Hindlimb muscle (tissue), 1 donor: Measurements from ENCODE around the gene SYT5. TPM values are rescaled to one million over a fixed set of nuclear protein-coding genes. Genes with fewer than 3 reads are reported as not detected.
"Not testable (repeated sequence)": the region's sequence is repeated elsewhere in the genome, so short reads cannot be mapped to it uniquely, and the experiment has no call there.

Experiments used
- DNase-seq: peaks from one replicate; pipeline ENCODE4 v3.0.0-alpha.2; 2013
- polyA plus RNA-seq: library from polyadenylated mRNA; unstranded; fragments of 120-200 nt; gene quantifications from one replicate; pipeline ENCODE4 v1.2.1, GENCODE V29; 2013; ENCODE audit not compliant: insufficient read length

SYT5 gene
- polyA plus RNA-seq, 1 donor: 0.13 TPM

DNA sequence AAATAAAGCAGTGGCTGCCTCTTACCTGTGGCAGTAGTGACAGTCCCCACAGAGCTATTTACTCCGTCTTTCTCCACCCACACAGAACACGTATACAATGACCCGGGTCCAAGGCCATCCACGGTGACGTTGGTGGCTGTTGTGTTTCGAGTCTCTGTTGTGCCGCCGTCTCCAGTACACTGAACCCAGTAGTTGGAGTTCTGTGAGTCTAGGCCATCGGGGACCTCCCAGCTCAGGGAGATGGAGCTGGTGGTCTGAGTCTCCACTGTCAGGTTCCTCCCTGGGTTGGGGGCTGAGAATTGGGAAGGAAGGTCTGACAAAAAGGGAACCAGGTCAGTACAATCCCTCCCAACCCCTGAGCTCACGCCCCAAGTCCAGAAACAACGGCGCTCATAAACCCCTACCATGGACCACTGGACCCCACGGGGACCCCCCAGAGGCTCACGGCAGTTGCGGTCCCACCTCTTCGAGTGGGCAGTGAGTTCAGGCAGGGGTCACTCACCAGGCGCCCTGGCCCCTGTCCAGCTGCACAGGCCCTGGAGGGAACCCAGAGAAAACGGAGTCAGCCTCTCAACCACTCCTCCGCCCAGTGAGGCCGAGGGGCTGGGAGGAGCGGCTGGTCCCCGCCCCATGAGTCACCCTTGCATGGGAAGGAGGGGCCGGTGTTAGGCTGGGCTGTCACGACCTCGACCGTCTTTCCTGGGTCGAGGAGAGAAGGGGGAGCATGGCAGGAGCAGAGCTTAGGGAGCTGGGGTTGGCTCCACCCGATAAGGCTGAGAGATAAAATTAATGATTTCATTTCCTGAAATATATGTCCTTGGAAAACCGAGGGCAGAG, 26.8 kb upstream of the SYT5 start:
- peak; percentile 43 for DNase-seq

DNA sequence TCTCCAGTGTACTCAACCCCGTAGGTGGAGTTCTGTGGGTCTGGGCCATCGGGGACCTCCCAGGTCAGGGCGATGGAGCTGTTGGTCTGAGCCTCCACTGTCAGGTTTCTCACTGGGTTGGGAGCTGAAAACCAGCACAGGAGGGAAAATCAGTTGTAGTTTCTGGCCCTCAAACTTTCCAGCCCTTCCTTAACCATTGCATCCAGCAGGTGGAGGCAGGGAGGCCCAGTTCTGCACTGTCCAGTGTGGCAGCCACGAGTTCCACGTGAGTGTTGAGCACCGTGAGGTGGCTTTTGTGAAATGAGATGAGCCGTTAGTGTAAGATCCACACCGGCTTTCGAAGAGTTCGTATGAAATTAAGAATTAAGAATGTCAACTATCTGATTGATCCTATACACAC, 22.1 kb upstream of the SYT5 start:
- not testable (repeated sequence) for DNase-seq

DNA sequence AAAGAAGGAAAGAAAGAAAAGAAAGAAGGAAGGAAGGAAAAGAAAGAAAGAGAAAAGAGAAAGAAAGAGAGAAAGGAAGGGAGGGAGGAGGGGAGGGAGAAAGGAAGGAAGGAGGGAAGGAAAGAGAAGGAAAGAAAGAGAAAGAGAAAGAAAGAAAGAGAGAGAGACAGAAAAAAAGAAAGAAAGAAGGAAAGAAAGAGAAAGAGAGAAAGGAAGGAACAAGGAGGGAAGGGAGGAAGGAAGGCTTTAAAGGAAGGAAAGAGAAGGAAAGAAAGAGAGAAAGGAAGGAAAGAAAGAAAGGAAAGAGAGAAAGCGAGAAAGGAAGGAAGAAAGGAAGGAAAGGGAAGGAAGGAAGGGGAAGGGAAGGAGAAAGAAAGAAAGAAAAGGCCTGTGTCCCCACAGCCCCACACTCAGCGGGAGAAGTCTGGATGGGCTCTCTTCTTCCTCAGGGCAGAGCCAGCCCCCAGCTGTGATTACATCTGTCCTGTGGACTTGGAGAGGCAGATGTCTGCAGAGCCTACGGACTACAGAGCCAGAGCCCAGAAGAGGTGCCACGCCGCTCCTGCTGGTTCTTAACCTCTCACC, 19.6 kb upstream of the SYT5 start:
- no peak for DNase-seq

DNA sequence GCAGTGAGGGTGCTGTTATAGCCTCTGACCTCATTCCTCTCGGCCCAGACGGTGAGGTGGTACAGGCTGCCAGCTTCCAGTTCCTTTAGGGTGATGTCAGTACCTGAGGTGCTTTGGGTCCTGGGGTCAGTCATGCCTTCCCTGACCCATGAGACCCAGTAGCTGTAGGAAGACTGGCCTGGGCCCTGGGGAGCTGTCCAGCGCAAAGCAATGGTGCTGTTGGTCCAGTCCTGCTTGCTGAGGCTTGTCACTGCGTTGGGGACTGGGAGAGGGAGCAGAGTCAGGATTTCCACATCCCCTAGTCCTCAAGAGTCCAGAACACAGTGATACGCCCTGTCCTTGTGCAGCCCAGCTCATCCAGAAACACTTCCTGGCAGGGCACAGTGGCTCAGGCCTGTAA, 18.6 kb upstream of the SYT5 start:
- no peak for DNase-seq

DNA sequence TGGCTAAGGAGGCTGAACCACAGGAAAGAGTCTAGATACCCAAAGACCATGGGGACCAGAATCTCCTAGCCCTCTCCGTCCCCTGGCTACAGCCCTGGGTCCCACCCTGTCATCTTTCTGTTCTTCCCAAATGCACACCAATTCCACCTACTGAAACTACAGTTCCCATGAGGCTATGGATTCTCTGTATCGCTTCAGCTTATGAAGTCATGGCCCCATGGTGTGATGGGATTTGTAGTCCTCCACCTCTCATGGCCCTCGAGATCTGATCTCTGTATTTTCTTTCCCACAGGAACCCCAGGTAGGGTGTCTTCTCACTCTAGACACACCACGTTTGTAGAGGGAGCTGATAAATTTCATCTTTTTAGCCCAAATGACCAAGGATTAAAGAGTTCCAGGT, 17.4 kb upstream of the SYT5 start:
- DNase-seq: no peak

DNA sequence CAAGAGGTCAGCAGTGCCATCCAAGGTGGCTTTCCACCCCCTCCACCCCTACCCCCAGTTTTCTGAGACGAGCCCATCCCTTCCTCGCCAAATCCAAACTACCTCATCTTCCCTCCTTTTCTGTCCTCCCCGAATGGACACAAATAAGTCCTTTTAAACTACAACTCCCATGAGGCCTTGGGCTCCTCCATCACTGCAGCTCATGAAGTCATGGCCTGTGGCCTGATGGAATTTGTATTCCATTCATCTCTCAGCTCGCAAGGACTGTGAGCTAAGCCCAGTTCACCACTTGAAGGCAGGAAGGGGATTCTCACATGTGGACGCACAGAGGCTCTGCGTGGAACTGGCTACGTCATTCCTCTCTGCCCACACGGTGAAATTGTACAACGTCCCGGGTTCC, 16.7 kb upstream of the SYT5 start:
- no peak for DNase-seq

DNA sequence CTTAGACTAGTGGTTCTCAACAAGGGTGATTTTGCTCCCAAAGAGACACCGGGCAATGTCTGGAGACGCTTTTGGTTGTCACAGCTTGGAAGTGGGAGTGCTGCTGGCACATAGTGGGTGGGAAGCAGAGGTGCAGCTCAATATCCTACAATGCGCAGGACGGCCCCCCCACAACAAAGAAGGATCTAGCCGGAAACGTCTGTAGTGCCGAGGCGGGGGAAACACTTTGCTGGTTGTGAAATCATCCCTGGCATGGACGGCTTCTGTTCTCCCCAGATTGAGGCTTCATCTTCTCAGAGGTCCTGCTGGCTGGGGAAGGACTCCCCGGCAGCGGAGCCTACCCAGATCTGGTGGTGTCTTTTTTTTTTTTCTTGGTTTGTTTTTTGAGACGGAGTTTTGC, 13.4 kb upstream of the SYT5 start:
- DNase-seq: no peak

DNA sequence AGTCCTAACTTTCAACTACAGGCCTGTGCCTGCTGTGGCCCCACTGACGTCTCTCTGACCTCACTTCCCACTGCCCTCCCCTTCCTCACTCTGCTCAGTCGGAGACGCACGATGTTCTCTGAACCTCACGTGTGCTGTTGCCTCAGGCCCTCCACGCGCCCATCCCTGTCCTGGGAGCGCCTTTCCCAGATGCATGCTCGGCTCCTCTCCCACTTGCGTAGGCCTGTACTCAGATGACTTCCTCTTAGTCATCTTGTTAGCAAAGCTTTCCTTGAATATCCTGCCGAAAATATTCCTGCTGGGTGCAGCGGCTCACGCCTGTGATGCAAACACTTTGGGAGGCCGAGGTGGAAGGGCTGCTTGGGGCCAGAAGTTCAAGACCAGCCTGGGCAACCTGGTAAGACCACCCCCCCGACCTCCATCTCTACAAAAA, 9.3 kb upstream of the SYT5 start:
- no peak for DNase-seq

DNA sequence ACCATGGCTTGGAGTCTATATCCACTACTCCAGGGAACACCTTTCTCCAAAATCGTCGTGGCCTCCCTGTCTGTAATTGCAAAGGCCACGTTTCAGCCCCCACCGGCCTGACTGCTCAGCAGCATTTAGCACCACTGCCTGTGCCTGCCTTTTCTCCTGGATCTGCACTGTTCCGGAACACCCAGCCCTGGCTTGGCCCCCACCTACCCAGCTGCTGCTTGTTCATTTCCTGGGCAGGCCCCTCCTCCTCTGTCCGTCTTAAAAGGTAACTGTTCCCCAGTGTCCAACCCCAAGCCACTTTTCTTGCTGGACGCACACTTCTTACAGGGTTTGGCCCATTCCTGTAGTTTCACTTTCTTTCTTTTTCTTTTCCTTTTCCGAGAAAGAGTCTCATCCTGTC, 8.5 kb upstream of the SYT5 start:
- no peak for DNase-seq

DNA sequence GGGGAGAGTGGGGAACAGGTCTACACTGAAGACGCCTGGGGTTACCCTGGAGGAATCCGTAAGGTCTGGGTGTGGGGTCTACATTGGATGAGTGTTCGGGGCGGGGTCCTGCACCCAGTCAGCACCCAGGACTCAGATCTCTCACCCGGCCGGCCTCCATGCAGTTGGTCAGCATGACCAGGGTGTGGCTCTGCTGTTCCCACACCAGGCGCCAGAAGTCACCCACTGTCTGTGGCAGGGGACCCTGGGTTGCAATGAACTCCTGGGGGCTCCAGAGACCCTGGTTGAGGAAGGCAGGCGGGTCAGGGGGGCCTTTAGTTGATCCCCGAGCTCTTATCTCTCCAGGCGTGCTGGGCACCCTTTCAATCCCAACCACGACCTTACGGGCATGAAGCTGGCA, 6.0 kb upstream of the SYT5 start:
- DNase-seq: no peak

DNA sequence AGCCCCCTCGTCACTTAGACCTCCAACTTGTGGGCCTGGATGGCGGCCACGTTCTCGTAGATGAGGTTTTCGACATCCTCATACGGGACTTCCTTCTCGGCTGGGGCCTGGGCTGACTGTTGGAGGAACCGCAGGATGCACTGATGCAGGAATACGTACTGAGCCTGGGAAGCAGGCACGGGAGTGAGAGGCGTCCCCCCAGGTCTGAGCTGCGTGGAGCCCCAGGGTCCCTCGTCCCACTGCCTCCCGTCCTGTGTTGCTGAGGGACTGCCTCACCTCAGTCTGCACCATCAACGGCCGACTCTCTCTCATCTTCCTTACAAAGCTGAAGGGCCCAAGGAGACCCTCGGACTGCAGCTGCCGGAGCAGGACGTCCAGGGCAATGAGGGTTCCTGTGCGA, 1.7 kb upstream of the SYT5 start:
- DNase-seq: no peak

DNA sequence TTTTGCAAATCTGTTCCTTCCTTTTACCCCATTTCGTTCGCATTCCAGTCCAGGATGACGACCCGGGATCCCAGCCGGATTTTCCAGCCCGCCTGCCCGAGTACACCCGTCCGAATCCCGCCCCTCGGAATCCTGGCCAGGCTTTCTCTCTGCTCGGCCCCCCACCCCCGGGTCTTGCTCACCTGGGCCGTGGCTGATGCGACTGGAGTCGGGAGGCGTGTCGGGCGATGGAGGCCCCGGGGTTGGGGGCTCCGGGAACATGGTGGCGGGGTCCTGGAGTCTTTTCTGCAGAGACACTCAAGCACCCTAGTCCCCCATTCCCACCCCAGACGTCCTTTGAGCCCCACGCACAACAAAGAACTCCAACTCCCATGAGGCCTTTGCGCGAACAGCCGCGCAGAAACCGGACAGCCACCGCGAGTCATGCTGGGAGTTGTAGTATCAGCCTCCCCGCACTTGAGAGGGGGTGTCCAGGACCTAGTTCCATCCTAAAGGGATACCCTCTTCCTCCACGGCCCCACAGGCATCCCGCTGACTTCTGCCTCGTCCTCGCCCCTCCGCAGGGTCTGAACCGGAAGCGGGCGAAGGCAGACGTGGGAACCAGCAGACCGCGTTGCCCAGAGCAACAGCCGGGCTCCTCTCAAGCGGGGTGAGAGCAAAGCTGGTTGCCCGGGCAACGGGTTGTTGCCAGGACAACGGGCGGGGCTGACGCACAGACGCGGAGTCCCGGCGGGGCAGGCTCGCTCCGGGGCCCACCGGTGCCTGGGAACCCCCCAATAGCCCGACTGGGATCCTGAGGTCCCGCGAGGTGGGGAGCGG, 1.1 kb downstream of the SYT5 start:
- peak; percentile 48 for DNase-seq

DNA sequence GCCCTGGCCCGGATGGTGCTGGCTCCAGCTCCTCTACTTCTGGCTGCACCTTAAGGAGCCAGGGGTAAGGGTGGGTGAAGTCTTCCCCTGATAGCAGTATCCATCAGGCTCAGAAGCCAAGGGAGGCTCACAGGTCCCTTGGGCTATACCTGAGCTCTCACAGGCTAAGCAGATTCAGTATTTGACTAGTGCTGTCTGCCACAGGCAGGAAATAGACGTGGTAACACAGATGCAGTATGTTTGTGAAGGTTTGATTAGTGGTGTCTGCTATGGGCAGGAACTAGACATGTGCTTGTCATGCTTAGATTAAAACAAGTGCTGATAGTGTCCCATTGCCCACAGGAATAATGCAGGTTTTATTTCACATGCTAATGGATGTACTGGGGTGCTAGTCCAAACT, 4.0 kb downstream of the SYT5 start:
- no peak for DNase-seq

DNA sequence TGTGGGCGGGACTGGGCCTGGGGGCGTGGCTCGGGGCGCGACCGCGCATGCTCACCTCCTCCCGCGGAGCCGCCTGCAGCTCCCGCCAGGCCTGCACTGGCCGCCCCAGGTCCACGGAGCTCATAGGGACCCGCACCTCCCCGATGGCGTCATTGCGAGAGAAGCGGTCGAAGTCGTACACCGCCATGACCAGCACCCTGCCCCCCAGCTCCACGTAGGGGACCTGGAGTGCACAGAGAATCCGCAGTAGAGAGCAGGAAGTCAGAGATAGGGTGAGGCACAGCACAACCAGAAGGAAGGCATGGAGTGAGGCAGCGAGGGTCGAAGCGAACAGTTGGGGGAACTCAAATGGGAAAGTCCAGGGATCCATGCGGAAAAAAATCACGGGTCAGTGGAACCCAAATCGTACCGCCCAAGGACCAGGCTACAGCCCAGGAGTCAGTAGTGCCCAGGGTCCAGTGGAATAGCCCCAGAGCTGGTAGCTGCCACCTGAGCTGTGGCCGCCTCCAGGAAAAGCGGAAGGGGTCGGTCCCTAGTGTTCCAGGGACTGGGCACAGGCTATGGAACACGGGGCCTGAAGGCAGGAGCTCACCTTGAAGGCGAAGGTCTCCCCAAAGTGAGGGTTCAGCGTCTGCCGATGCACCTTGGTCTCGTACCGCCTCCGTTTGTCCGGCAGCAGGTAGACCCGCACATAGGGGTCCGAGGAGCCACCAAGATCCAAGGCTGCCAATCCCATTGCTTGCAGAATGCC, 4.8 kb downstream of the SYT5 start:
- DNase-seq: no peak

DNA sequence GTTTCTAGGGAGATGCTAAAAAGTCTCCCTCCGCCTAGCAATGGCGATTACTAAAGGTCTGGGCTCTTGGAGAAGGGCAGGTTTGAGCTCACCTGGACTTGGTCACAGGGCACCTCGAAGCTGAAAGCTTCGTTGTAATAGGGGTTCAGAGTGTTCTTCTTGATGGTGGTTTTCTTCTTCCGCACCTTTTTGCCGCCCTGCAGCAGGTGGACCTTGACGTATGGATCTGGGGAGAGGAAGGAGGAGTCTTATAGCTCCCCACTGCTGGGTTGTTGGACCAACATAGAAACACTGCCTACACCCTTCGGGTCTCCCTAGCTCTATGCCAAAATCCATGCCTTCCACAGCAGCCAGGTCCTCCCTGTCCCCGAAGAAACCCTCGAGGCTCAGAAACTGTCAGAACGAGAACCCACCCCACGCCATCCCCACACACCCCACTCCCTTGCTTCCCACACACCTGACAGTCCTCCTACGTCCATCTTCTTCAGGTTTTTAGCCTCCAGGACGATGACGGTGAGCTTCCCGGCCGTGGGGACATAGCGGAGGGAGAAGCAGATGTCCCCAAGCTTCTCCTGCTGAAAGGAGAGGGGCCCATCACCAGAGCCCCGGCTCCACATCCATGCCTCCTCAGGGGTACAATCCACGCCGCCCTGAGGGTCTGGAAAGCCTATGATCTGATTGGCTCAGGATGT, 5.5 kb downstream of the SYT5 start:
- no peak for DNase-seq

DNA sequence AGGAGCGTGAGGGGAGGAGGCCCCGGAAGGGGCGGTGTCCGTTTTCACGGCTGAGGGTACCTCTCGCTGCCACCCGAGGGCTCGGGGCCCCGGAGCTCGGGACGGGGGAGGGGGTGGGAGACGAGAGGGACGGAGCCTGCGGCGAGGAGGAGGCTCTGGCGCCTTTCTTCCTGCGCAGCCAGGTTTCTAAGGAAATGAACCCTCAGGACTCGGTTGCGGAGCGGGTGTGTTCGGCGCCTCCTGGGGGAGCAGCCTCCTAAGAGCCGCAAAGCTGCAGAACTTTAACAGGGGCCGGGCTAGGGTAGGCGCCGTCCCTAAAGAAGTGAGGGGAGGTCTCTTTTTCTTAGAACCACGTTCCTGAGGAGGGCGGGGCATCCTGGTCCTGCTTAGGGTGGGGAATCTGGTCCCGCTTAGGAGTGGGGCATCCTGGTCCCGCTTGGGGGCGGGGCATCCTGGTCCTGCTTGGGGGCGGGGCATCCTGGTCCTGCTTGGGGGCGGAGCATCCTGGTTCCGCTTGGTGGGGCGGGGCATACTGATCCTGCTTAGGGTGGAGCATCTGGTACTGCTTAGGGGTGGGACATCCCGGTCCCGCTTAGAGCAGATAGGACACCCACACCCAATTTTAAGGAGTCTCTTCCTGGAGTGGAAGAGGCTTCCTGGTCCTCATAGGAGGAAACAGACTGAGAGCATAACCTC, 6.2 kb downstream of the SYT5 start:
- no peak for DNase-seq

DNA sequence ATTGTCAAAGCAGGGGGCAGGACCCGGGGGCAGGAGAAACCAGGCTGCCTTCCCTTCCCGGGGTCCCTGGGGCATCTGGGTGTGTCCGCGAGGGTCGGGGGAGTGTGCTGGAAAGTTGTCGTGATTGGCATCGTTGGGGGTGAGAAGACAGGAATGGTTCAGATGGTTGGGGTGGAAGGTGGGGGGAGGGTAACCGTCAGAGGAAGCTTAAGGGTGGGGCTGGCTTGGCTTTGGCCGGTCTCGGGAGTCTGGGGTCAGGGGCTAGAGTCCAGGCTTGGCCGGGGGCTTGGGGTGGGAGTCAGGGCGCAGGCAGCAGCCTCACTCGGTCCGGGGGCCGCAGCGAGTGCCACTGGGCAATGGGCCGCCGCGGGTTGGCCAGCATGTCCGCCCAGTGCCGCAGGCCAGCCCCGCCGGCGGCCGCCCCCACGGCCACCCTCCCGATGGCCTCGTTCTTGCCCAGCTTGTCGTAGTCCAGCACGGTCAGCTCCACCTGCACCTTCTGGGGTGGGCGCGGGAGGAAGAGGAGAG, 6.8 kb downstream of the SYT5 start:
- no peak for DNase-seq

DNA sequence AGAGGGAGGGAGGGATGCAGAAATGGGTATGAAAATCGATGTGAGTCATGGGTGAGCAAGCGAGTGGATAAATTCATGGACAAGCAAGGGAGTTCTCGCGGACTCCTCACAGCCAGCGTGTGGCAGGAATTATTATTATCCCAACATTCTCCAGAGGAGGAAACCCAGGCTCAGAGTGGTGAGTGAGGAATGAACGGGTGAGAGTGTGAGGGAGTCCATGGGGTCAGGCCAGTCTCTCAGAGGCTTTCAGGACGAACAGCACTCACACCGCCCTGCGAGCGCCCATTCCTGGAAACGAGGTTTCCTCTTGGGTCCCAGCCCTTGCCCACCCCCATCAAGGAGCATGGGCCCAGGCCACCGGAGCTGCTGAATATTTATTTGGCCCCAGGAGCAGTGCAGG, 7.3 kb downstream of the SYT5 start:
- no peak for DNase-seq

DNA sequence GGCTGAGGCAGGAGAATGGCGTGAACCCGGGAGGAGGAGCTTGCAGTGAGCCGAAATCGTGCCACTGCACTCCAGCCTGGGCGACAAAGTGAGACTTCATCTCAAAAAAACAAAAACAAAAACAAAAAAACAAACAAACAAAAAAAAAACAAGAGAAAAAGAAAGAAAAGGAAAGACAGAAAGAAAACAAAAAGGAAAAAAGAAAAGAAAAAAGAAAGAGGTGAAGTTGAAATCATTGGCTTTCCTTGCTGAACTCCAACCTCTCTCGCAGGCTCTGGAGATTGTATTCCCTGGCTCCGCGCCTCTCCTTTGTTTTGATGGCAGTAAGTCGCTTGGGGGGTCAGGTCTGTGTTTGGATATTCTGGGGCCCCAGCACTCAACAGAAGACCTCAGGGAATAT, 7.8 kb downstream of the SYT5 start:
- DNase-seq: not testable (repeated sequence)

DNA sequence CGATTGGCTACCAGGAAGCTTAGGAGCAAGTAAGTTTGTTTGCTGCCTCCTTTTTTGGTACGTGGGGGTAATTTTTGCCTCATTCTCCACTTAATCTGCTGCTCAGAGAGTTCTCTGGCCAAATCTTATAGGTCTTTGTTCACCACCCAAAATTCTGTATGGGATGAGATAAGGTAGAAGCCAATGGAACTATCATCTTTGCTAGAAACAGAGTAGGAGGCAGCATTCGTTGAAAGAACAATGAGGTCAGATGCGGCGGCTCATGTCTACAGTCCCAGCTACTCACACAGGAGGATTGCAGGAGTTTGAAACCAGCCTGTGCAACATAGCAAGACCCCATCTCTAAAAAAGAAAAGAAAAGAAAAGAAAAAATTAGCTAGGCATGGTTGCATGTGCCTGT, 8.6 kb downstream of the SYT5 start:
- no peak for DNase-seq

DNA sequence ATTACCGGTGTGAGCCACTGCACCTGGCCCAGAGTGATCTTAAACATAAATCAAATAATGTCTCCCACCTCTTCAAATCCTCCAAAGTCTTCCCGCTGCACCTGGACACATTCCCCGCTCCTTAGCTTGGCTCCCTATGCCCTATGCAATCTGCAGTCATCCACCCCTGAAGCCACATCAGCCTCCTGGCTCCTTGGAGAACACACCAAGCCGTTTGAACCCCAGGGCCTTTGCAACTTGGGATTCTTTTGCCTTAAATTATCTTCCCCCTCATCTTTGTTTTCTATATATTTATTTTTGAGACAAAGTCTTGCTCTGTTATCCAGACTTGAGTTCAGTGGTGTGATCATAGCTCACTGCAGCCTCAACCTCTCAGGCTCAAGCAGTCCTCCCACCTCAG, 11.0 kb downstream of the SYT5 start:
- no peak for DNase-seq
